ENCODE results near the gene CAMK2B.
"Not testable (repeated sequence)": the region's sequence is repeated elsewhere in the genome, so short reads cannot be mapped to it uniquely, and the experiment has no call there.

CAMK2B gene

GRCh38 chr7:44213206-44213876, 112.1 kb downstream of the CAMK2B start:
- H3K27ac Mint-ChIP-seq = no peak overlapping the region
- no peaks in the 10 kb centered on the region for H3K27me3 Mint-ChIP-seq
- no peaks in the 10 kb centered on the region for H3K4me1 Mint-ChIP-seq (ENCODE audit: low read depth)

DNA sequence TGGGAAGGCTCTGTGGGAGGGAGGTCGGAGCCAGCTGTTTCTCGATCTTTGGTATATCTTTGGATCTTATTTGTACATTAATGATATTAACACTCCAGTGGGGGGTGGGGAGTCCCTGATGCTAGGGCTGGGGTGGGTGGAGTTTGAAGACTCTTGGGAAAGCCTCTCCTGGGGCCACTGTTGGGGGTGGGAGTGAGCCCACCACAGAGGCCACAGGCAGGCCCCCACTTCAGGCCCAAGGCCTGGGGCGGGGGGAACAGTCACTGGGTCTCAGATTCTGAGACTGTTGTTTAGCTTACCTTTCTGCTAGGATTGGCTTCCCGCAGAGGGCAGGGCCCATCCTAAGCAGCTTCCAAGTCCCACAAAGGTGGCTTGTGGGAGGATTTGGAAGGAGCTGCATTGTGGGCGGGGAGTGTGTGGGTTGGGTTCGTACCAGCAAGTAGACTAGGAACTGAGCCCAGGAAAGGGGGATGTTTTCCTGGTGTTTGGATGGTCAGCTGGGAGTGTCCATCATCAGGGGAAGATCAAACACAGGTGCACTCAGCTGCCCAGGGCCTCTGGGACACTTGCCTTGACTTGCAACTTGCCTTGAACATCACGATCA, 112.7 kb downstream of the CAMK2B start:
- Mint-ChIP-seq H3K27ac (no peak overlapping the region), H3K4me3 (no peak overlapping the region), H3K9me3 (ENCODE audit: low read depth) (no peaks in the 10 kb centered on the region), H3K36me3 (peaks cover 2% of the 10 kb centered on the region), H3K4me1 (ENCODE audit: low read depth) (no peaks in the 10 kb centered on the region), H3K27me3 (no peaks in the 10 kb centered on the region)

More at GRCh38 chr7:44213206-44213876, 112.1 kb downstream of the CAMK2B start:
- Mint-ChIP-seq H3K36me3 (peaks cover 2% of the 10 kb centered on the region), H3K9me3 (ENCODE audit: low read depth) (no peaks in the 10 kb centered on the region), H3K4me3 (no peak overlapping the region)

GRCh38 chr7:44212018-44212417, 113.4 kb downstream of the CAMK2B start:
- Mint-ChIP-seq H3K9me3 (ENCODE audit: low read depth) (no peaks in the 10 kb centered on the region), H3K27me3 (no peaks in the 10 kb centered on the region), H3K4me1 (ENCODE audit: low read depth) (no peaks in the 10 kb centered on the region), H3K27ac (no peak overlapping the region), H3K4me3 (no peak overlapping the region), H3K36me3 (peaks cover 2% of the 10 kb centered on the region)

- Mint-ChIP-seq H3K27ac (no peak overlapping the region), H3K4me3 (no peak overlapping the region), H3K9me3 (ENCODE audit: low read depth) (no peaks in the 10 kb centered on the region), H3K36me3 (peaks cover 2% of the 10 kb centered on the region), H3K4me1 (ENCODE audit: low read depth) (peaks cover 2% of the 10 kb centered on the region), H3K27me3 (no peaks in the 10 kb centered on the region)
Observed at GRCh38 chr7:44211126-44211675, 114.2 kb downstream of the CAMK2B start.

DNA sequence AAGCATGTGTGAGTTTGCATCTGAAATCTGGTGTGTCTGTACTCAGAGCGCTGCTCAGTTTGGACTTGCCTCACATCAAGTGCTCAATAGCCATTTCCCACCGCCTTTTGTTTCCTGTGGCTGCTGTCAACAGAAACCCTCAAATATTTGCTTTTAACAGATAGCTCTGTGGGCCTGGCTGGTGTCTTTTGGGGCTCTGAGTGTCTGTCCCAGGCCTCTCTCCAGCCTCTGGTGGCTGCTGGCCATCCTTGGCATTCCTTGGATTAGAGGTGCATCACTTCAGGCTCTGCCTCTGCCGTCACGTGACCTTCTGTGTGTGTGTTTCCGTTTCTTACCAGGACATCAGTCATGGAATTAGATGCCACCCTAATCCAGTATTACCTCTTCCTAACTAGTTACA, 115.3 kb downstream of the CAMK2B start:
- Mint-ChIP-seq H3K9me3 (ENCODE audit: low read depth) (no peaks in the 10 kb centered on the region), H3K4me3 (no peak overlapping the region), H3K36me3 (peaks cover 4% of the 10 kb centered on the region), H3K27ac (no peak overlapping the region), H3K27me3 (no peaks in the 10 kb centered on the region), H3K4me1 (ENCODE audit: low read depth) (peaks cover 4% of the 10 kb centered on the region)

DNA sequence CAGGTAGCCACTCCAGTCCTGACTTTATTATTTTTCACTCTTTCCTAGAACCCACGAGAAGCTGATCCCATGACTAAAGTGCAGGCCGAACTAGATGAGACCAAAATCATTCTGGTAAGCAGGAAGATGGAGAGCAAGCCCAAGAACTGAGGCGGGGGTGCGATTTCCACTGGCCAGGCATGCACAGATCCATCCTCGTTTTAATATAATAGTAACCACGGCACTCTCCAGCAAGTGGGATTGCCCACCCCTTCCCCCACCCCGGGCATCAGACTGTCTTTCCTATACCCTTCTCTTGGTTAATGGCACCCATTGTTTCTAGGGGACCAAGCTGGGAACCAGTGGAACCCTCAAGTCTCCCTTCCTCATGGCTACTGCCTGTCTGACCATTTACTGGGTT, 117.3 kb downstream of the CAMK2B start:
- H3K4me1 Mint-ChIP-seq (ENCODE audit: low read depth) = peaks cover 18% of the 10 kb centered on the region
- H3K27ac Mint-ChIP-seq = no peak overlapping the region
- H3K9me3 Mint-ChIP-seq (ENCODE audit: low read depth) = no peaks in the 10 kb centered on the region
- H3K27me3 Mint-ChIP-seq = no peaks in the 10 kb centered on the region
- peaks cover 7% of the 10 kb centered on the region for H3K36me3 Mint-ChIP-seq
- H3K4me3 Mint-ChIP-seq = no peak overlapping the region

DNA sequence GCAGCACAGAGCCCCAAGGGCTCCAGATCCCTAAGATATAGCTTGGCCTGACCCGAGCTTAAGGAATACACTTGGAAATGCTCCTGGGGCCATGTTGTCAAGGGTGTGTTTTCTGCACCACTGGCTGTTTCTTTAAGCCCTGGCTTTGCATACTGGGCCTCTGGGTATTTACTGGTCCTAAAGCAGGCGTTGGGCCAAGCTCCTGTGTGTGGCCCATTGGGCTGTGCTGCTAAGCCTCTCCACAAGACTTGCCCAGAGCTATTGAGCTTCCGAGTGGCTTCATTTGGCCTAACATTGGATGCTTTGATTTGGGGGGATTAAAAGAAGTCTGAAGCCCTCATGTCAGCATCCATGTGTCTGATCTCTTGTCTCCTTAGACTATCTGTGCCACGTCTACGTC, 119.4 kb downstream of the CAMK2B start:
- Mint-ChIP-seq H3K9me3 (ENCODE audit: low read depth) (no peaks in the 10 kb centered on the region), H3K27me3 (no peaks in the 10 kb centered on the region), H3K4me3 (no peak overlapping the region), H3K4me1 (ENCODE audit: low read depth) (peaks cover 33% of the 10 kb centered on the region), H3K27ac (no peak overlapping the region), H3K36me3 (peaks cover 7% of the 10 kb centered on the region)

DNA sequence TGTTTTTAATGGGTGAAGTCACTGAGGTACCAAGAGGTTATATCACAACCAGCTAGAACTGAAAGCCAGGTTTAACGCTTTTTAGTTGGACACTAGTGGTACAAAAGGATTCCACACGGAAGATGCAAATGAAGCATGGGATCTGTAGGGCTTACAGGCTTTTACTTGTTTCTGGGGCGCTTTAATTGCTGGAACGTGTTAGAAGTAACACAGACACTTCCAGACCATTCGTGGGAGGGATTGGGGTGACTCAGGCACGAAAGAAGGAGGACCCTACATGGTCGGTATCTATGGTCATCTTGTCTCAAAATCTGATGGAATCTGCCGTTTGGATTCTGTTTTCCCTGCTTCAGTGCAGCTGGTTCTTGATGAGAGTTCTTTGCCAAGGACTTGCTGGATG, 123.6 kb downstream of the CAMK2B start:
- Mint-ChIP-seq H3K9me3 (ENCODE audit: low read depth) (no peaks in the 10 kb centered on the region), H3K4me1 (ENCODE audit: low read depth) (peaks cover 33% of the 10 kb centered on the region), H3K27ac (peak overlapping the region; percentile 22), H3K36me3 (peaks cover 4% of the 10 kb centered on the region), H3K27me3 (no peaks in the 10 kb centered on the region), H3K4me3 (peak overlapping the region; percentile 93)

- H3K27me3 Mint-ChIP-seq = no peaks in the 10 kb centered on the region
- peaks cover 31% of the 10 kb centered on the region for H3K4me1 Mint-ChIP-seq (ENCODE audit: low read depth)
- H3K36me3 Mint-ChIP-seq = peaks cover 4% of the 10 kb centered on the region
- peak within 1 kb of the TSS; percentile 93 for H3K4me3 Mint-ChIP-seq
- H3K27ac Mint-ChIP-seq = peak within 1 kb of the TSS; percentile 66
- H3K9me3 Mint-ChIP-seq (ENCODE audit: low read depth) = no peaks in the 10 kb centered on the region
Observed at GRCh38 chr7:44200699-44201461, 124.5 kb downstream of the CAMK2B start, which contains the start of gene YKT6. TSS of gene YKT6 (plus strand) at chr7:44200978. CDS start at chr7:44201136, 158 bp downstream.

- peak overlapping the region; percentile 64 for H3K27ac Mint-ChIP-seq
- H3K27me3 Mint-ChIP-seq; H3K36me3 Mint-ChIP-seq; H3K9me3 Mint-ChIP-seq (ENCODE audit: low read depth): not testable (repeated sequence)
- peaks cover 29% of the 10 kb centered on the region for H3K4me1 Mint-ChIP-seq (ENCODE audit: low read depth)
- peak overlapping the region; percentile 93 for H3K4me3 Mint-ChIP-seq
Observed at GRCh38 chr7:44200163-44200562, 125.2 kb downstream of the CAMK2B start.

- peaks cover 2% of the 10 kb centered on the region for H3K36me3 Mint-ChIP-seq
- H3K4me1 Mint-ChIP-seq (ENCODE audit: low read depth) = peaks cover 16% of the 10 kb centered on the region
Observed at GRCh38 chr7:44197474-44197873, 127.9 kb downstream of the CAMK2B start.

GRCh38 chr7:44196450-44196872, 128.9 kb downstream of the CAMK2B start:
- no peaks in the 10 kb centered on the region for H3K9me3 Mint-ChIP-seq (ENCODE audit: low read depth)
- no peak overlapping the region for H3K27ac Mint-ChIP-seq
- peaks cover 2% of the 10 kb centered on the region for H3K36me3 Mint-ChIP-seq

More at GRCh38 chr7:44197474-44197873, 127.9 kb downstream of the CAMK2B start:
- H3K9me3 Mint-ChIP-seq (ENCODE audit: low read depth) = no peaks in the 10 kb centered on the region
- H3K4me3 Mint-ChIP-seq = no peak overlapping the region
- H3K27me3 Mint-ChIP-seq = peaks cover 3% of the 10 kb centered on the region
- no peak overlapping the region for H3K27ac Mint-ChIP-seq

GRCh38 chr7:44195889-44196288, 129.5 kb downstream of the CAMK2B start:
- H3K4me3 Mint-ChIP-seq = no peak overlapping the region
- H3K4me1 Mint-ChIP-seq (ENCODE audit: low read depth) = peaks cover 5% of the 10 kb centered on the region
- peaks cover 3% of the 10 kb centered on the region for H3K27me3 Mint-ChIP-seq
- H3K9me3 Mint-ChIP-seq (ENCODE audit: low read depth) = no peaks in the 10 kb centered on the region
- H3K36me3 Mint-ChIP-seq = peaks cover 2% of the 10 kb centered on the region
- no peak overlapping the region for H3K27ac Mint-ChIP-seq

More at GRCh38 chr7:44196450-44196872, 128.9 kb downstream of the CAMK2B start:
- Mint-ChIP-seq H3K4me1 (ENCODE audit: low read depth) (peaks cover 6% of the 10 kb centered on the region), H3K4me3 (no peak overlapping the region), H3K27me3 (peaks cover 3% of the 10 kb centered on the region)

- Mint-ChIP-seq H3K27ac (no peak overlapping the region), H3K36me3 (peaks cover 2% of the 10 kb centered on the region), H3K9me3 (ENCODE audit: low read depth) (no peaks in the 10 kb centered on the region), H3K4me3 (no peak overlapping the region), H3K4me1 (ENCODE audit: low read depth) (peaks cover 5% of the 10 kb centered on the region), H3K27me3 (peaks cover 3% of the 10 kb centered on the region)
Observed at GRCh38 chr7:44194562-44195145, 130.7 kb downstream of the CAMK2B start.

Data from activated naive CD8-positive, alpha-beta T cell (primary cell).